ENCODE results near the gene TAOK1.
A peak's percentile ranks its signal among the peaks of the same experiment; 100 is the strongest.
"Not testable (repeated sequence)": the region's sequence is repeated elsewhere in the genome, so short reads cannot be mapped to it uniquely, and the experiment has no call there.

The TAOK1 gene

GRCh38 chr17:29389982-29390850, at the start of gene TAOK1:
TAOK1 (plus strand) TSS chr17:29390363; CDS start chr17:29451549, 61,186 bp downstream.
- peak within 1 kb of the TSS; percentile 99 for H3K4me3 ChIP-seq (ENCODE audit: low read depth, low read length)
- TF ChIP-seq, protein P1, sequence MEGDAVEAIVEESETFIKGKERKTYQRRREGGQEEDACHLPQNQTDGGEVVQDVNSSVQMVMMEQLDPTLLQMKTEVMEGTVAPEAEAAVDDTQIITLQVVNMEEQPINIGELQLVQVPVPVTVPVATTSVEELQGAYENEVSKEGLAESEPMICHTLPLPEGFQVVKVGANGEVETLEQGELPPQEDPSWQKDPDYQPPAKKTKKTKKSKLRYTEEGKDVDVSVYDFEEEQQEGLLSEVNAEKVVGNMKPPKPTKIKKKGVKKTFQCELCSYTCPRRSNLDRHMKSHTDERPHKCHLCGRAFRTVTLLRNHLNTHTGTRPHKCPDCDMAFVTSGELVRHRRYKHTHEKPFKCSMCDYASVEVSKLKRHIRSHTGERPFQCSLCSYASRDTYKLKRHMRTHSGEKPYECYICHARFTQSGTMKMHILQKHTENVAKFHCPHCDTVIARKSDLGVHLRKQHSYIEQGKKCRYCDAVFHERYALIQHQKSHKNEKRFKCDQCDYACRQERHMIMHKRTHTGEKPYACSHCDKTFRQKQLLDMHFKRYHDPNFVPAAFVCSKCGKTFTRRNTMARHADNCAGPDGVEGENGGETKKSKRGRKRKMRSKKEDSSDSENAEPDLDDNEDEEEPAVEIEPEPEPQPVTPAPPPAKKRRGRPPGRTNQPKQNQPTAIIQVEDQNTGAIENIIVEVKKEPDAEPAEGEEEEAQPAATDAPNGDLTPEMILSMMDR (IDR thresholded peaks at IDR 0.05; ENCODE audit: borderline replicate concordance, insufficient read depth, low read depth, low read length): no peak

GRCh38 chr17:29341726-29342125, 48.4 kb upstream of the TAOK1 start:
- TF ChIP-seq, protein P1 (IDR thresholded peaks at IDR 0.05; ENCODE audit: borderline replicate concordance, insufficient read depth, low read depth, low read length): no peak
- no peak overlapping the region for H3K4me3 ChIP-seq (ENCODE audit: low read depth, low read length)

- H3K4me3 ChIP-seq (ENCODE audit: low read depth, low read length): no peak overlapping the region
- TF ChIP-seq, protein P1 (IDR thresholded peaks at IDR 0.05; ENCODE audit: borderline replicate concordance, insufficient read depth, low read depth, low read length): no peak
Measured at GRCh38 chr17:29342158-29342765, 47.9 kb upstream of the TAOK1 start.

GRCh38 chr17:29344201-29344856, 45.8 kb upstream of the TAOK1 start:
- no peak overlapping the region for H3K4me3 ChIP-seq (ENCODE audit: low read depth, low read length)
- TF ChIP-seq, protein P1 (IDR thresholded peaks at IDR 0.05; ENCODE audit: borderline replicate concordance, insufficient read depth, low read depth, low read length): no peak

- no peak overlapping the region for H3K4me3 ChIP-seq (ENCODE audit: low read depth, low read length)
- TF ChIP-seq, protein P1 (IDR thresholded peaks at IDR 0.05; ENCODE audit: borderline replicate concordance, insufficient read depth, low read depth, low read length): no peak
Measured at GRCh38 chr17:29345066-29345465, 45.1 kb upstream of the TAOK1 start.

- not testable (repeated sequence) for H3K4me3 ChIP-seq (ENCODE audit: low read depth, low read length)
Measured at GRCh38 chr17:29345470-29345869, 44.7 kb upstream of the TAOK1 start.

GRCh38 chr17:29346462-29346861, 43.7 kb upstream of the TAOK1 start:
- TF ChIP-seq, protein P1 (IDR thresholded peaks at IDR 0.05; ENCODE audit: borderline replicate concordance, insufficient read depth, low read depth, low read length): no peak
- no peak overlapping the region for H3K4me3 ChIP-seq (ENCODE audit: low read depth, low read length)
